A549 (cell line): Measurements from ENCODE around the gene IL3RA. TPM values are rescaled to one million over a fixed set of nuclear protein-coding genes. Genes with fewer than 3 reads are reported as not detected.

ENCODE experiments used
- ATAC-seq, 2 experiments: fragments of 200-7000 bp in 1 of 2; fragments of >200 bp in 1 of 2; cut with Nextera tagmentation in 1 of 2; cut with Tn5 transposase in 1 of 2; 3 replicates each; pipeline versions ENCODE4 v1.8.0 to v1.9.1; 2018 to 2020; ENCODE audit warnings: mild to moderate bottlenecking in 1 of 2, moderate library complexity in 1 of 2
- CTCF ChIA-PET: fragments of 300-600 bp; sonication (Branson Sonifier 250); formaldehyde crosslinking; extraction: SDS; loops from one replicate; lab custom pipeline; 2021; ENCODE audit warnings: antibody characterized with exemption, inconsistent platforms; lab: Yijun Ruan, JAX
- POLR2A ChIA-PET: fragments of 350-600 bp; formaldehyde crosslinking; extraction: SDS; loops from one replicate; lab custom pipeline; 2021; ENCODE audit warnings: antibody characterized with exemption, inconsistent platforms; lab: Yijun Ruan, JAX
- DNase-seq, 2 experiments: peaks; one replicate each; pipeline versions ENCODE4 v3.0.0 to v3.0.0-alpha.2; 2011 to 2016; ENCODE audit warnings: low read depth in 1 of 2, low spot score in 1 of 2
- FAIRE-seq: peaks from 2 replicates; lab custom pipeline; 2011; peaks lifted over from hg19 to GRCh38; lab: Jason Lieb, UNC
- H3K27ac ChIP-seq, 2 experiments: fragments of >200 bp; sonication (Bioruptor Twin); formaldehyde crosslinking; 3 replicates each; pipeline ENCODE4 v1.5.1; 2016 to 2017
- H3K4me1 ChIP-seq: fragments of >200 bp; sonication (Bioruptor Twin); formaldehyde crosslinking; 3 replicates; pipeline ENCODE4 v1.6.1; 2016
- H3K4me2 ChIP-seq: fragments of >200 bp; sonication (Bioruptor Twin); formaldehyde crosslinking; 3 replicates; pipeline ENCODE4 v1.6.1; 2016
- H3K4me3 ChIP-seq: fragments of >200 bp; sonication (Bioruptor Twin); formaldehyde crosslinking; 3 replicates; pipeline ENCODE4 v1.5.1; 2016
- H3K9me3 ChIP-seq: fragments of >200 bp; sonication (Bioruptor Twin); formaldehyde crosslinking; 3 replicates; pipeline ENCODE4 v1.6.1; 2016
- ATOH8 ChIP-seq: fragments of 250-450 bp; sonication (Bioruptor Pico); IDR thresholded peaks from 2 replicates; pipeline ENCODE4 v1.5.0; 2020; ENCODE audit warnings: low read depth, mild to moderate bottlenecking, moderate library complexity
- CBX8 ChIP-seq: fragments of 200-600 bp; sonication (generic); IDR thresholded peaks from 2 replicates; pipeline ENCODE4 v1.6.1; 2016
- CHD2 ChIP-seq: fragments of 150-350 bp; IDR thresholded peaks from 2 replicates; pipeline ENCODE4 v1.6.1; 2014; ENCODE audit warnings: low read length; ENCODE audit not compliant: partially characterized antibody
- E2F6 ChIP-seq: IDR thresholded peaks from 2 replicates; pipeline ENCODE4 v1.6.1; 2012; ENCODE audit warnings: low read depth, borderline replicate concordance
- EHF ChIP-seq: fragments of 250-450 bp; sonication (Bioruptor Pico); IDR thresholded peaks from 2 replicates; pipeline ENCODE4 v1.5.0; 2020; ENCODE audit warnings: mild to moderate bottlenecking
- EP300 ChIP-seq, 2 experiments: fragments of >200 bp; sonication (Bioruptor Twin); formaldehyde crosslinking; IDR thresholded peaks; 2 replicates in 1 of 2; 3 replicates in 1 of 2; pipeline ENCODE4 v1.6.1; 2016 to 2017
- ESRRA ChIP-seq: fragments of 150-350 bp; IDR thresholded peaks from 2 replicates; pipeline ENCODE4 v1.6.1; 2014; ENCODE audit warnings: mild to moderate bottlenecking, low read length, borderline replicate concordance
- FOSL2 ChIP-seq, 2 experiments: fragments of 450-650 bp in 1 of 2; fragments of >200 bp in 1 of 2; sonication (Bioruptor Twin) in 1 of 2; formaldehyde crosslinking; IDR thresholded peaks; 2 replicates each; pipeline versions ENCODE4 v1.5.0 to v1.6.1; 2016 to 2020; ENCODE audit warnings: mild to moderate bottlenecking in 1 of 2, moderate library complexity in 1 of 2
- GATA3 ChIP-seq: IDR thresholded peaks from 2 replicates; pipeline ENCODE4 v1.6.1; 2012; ENCODE audit warnings: borderline replicate concordance
- HEYL ChIP-seq: fragments of 250-450 bp; sonication (Bioruptor Pico); IDR thresholded peaks from 2 replicates; pipeline ENCODE4 v1.8.0; 2021; ENCODE audit warnings: mild to moderate bottlenecking, moderate library complexity
- HMGXB4 ChIP-seq: fragments of 250-450 bp; sonication (Bioruptor Pico); IDR thresholded peaks from 2 replicates; pipeline ENCODE4 v1.5.0; 2021; ENCODE audit warnings: mild to moderate bottlenecking, moderate library complexity, borderline replicate concordance
- HOXA7 ChIP-seq: fragments of 250-450 bp; sonication (Bioruptor Pico); IDR thresholded peaks from 2 replicates; pipeline ENCODE4 v1.5.0; 2020; ENCODE audit warnings: mild to moderate bottlenecking, moderate library complexity
- HOXB5 ChIP-seq: fragments of 250-450 bp; sonication (Bioruptor Pico); IDR thresholded peaks from 2 replicates; pipeline ENCODE4 v1.5.0; 2020; ENCODE audit warnings: mild to moderate bottlenecking, moderate library complexity
- JUNB ChIP-seq: fragments of >200 bp; sonication (Bioruptor Twin); formaldehyde crosslinking; IDR thresholded peaks from 2 replicates; pipeline ENCODE4 v1.6.1; 2016
- KDM5A ChIP-seq: fragments of 200-600 bp; sonication (generic); IDR thresholded peaks from 2 replicates; pipeline ENCODE4 v1.6.1; 2016; ENCODE audit warnings: antibody characterized with exemption, mild to moderate bottlenecking
- MAX ChIP-seq: IDR thresholded peaks from 2 replicates; pipeline ENCODE4 v1.6.1; 2012
- NFE2L2 ChIP-seq: fragments of 150-350 bp; conservative IDR thresholded peaks from 2 replicates; pipeline ENCODE4 v1.6.1; 2014; ENCODE audit warnings: low read length
- NPAS2 ChIP-seq: fragments of 250-450 bp; sonication (Bioruptor Pico); IDR thresholded peaks from 2 replicates; pipeline ENCODE4 v1.8.0; 2022; ENCODE audit warnings: mild to moderate bottlenecking, moderate library complexity, borderline replicate concordance
- NR3C1 ChIP-seq: fragments of >200 bp; sonication (Bioruptor Twin); formaldehyde crosslinking; IDR thresholded peaks from 3 replicates; pipeline ENCODE4 v1.6.1; 2017
- PHF8 ChIP-seq: fragments of 200-600 bp; sonication (generic); IDR thresholded peaks from 2 replicates; pipeline ENCODE4 v1.6.1; 2016; ENCODE audit warnings: low read depth, mild to moderate bottlenecking, antibody characterized with exemption, moderate library complexity, borderline replicate concordance
- POLR2A ChIP-seq: IDR thresholded peaks from 2 replicates; pipeline ENCODE4 v1.6.1; 2012; ENCODE audit warnings: mild to moderate bottlenecking, low read length
- RAD21 ChIP-seq, 2 experiments: fragments of >200 bp in 1 of 2; sonication (Bioruptor Twin) in 1 of 2; formaldehyde crosslinking in 1 of 2; IDR thresholded peaks in 1 of 2; conservative IDR thresholded peaks in 1 of 2; 2 replicates in 1 of 2; 3 replicates in 1 of 2; pipeline ENCODE4 v1.6.1; 2012 to 2018; ENCODE audit warnings: inconsistent platforms in 1 of 2
- RARB ChIP-seq: fragments of 250-450 bp; sonication (Bioruptor Pico); IDR thresholded peaks from 2 replicates; pipeline ENCODE4 v1.8.0; 2021; ENCODE audit warnings: mild to moderate bottlenecking, moderate library complexity
- SREBF2 ChIP-seq: fragments of 450-650 bp; IDR thresholded peaks from 2 replicates; pipeline ENCODE4 v1.6.1; 2014; ENCODE audit warnings: mild to moderate bottlenecking, moderate library complexity
- TFCP2L1 ChIP-seq: fragments of 250-450 bp; sonication (Bioruptor Pico); IDR thresholded peaks from 2 replicates; pipeline ENCODE4 v1.5.0; 2021; ENCODE audit warnings: mild to moderate bottlenecking
- ZNF302 ChIP-seq: fragments of 250-450 bp; sonication (Bioruptor Pico); IDR thresholded peaks from 2 replicates; pipeline ENCODE4 v1.9.0; 2021; ENCODE audit warnings: inconsistent platforms, mild to moderate bottlenecking, moderate library complexity
- WGBS: methylation state at CpG from one replicate; pipeline ENCODE4 v1.1.6; 2017; ENCODE audit errors: missing lambda C conversion rate; 5-methylcytosine and 5-hydroxymethylcytosine counted together
- polyA plus RNA-seq, 4 experiments: library from polyadenylated mRNA; depleted of rRNA in 3 of 4; stranded (reverse); fragments of >200 nt; fragmentation: RNase III in 1 of 4; extraction: RNeasy Plus Mini Kit Qiagen cat#74134 plus additional on column Dnase treatment in 1 of 4; gene quantifications; 2 replicates in 3 of 4; 3 replicates in 1 of 4; pipeline ENCODE4 v1.2.3, GENCODE V29; 2011 to 2017

Gene IL3RA
- polyA plus RNA-seq, 2 of the 4 experiments (the other 2 are of a cell fraction): 0.31 TPM; not detected in 1

DNA sequence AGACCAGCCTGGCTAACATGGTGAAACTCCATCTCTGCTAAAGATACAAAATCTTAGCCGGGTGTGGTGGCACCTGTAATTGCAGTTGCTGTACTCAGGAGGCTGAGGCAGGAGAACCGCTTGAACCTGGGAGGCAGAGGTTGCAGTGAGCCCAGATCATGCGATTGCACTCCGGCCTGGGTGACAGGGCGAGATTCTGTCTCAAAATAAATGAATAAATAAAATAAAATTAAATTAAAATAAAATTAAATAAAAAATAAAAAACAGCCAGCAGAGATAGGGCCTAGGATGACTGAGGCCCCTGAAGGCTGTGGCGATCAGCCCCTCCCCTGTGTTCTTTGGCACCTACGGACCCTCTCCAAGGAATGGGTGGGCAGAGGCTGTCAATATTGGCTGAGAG lies 22.8 kb upstream of the IL3RA start:
- ATAC-seq (no peak), FAIRE-seq (no peak)
- Histone ChIP-seq H3K27ac (no peak overlapping the region), H3K9me3 (no peaks in the 10 kb centered on the region), H3K4me1 (no peaks in the 10 kb centered on the region), H3K4me3 (no peak overlapping the region), H3K4me2 (no peak overlapping the region)
- ChIA-PET POLR2A (no interaction called here), CTCF (no interaction called here)
- 91% methylated on average over 7 of the region's 7 CpGs for WGBS
- no peak for TF ChIP-seq E2F6
- TF ChIP-seq ESRRA: no peak
- no peak for TF ChIP-seq CHD2
- TF ChIP-seq NPAS2 (CRISPR knock-in tag): no peak
- TF ChIP-seq PHF8: no peak
- TF ChIP-seq GATA3: no peak
- no peak for TF ChIP-seq FOSL2 (IDR thresholded peaks at IDR 0.05)
- TF ChIP-seq FOSL2 (CRISPR knock-in tag; IDR thresholded peaks at IDR 0.05): no peak
- no peak for TF ChIP-seq JUNB
- TF ChIP-seq, all 56 proteins: peak for 0
- no peak for DNase-seq

GRCh38 chrX:1316527-1316926 lies 20.1 kb upstream of the IL3RA start:
- TF ChIP-seq EHF (CRISPR knock-in tag): no peak
- no peak for TF ChIP-seq HMGXB4 (CRISPR knock-in tag)
- TF ChIP-seq KDM5A: no peak
- TF ChIP-seq HOXA7 (CRISPR knock-in tag): no peak
- TF ChIP-seq RAD21 (conservative IDR thresholded peaks at IDR 0.05 in 1 of 2, IDR thresholded peaks at IDR 0.05 in 1 of 2): no peak
- TF ChIP-seq POLR2A: no peak
- no peak for TF ChIP-seq ESRRA
- no peak for TF ChIP-seq MAX
- TF ChIP-seq E2F6: no peak
- no peak for TF ChIP-seq RARB (CRISPR knock-in tag)
- no peak for TF ChIP-seq NR3C1
- no peak for TF ChIP-seq TFCP2L1
- no peak for TF ChIP-seq HOXB5 (CRISPR knock-in tag)
- no peak for TF ChIP-seq ATOH8 (CRISPR knock-in tag)
- TF ChIP-seq ZNF302: no peak
- no peak for TF ChIP-seq EP300 (IDR thresholded peaks at IDR 0.05)
- no peak for TF ChIP-seq SREBF2
- TF ChIP-seq CBX8: no peak
- no peak for TF ChIP-seq HEYL (CRISPR knock-in tag)
- TF ChIP-seq NFE2L2: no peak
- TF ChIP-seq, all 56 proteins: peak for 0
- DNase-seq (no peak), FAIRE-seq (no peak), ATAC-seq (peak; percentile 52 to 68; a peak in 5 of 6 replicates)
- Histone ChIP-seq H3K9me3 (no peaks in the 10 kb centered on the region), H3K4me2 (no peak overlapping the region), H3K27ac (no peak overlapping the region), H3K4me1 (no peaks in the 10 kb centered on the region), H3K4me3 (no peak overlapping the region)
- WGBS: 36% methylated on average over 18 of the region's 18 CpGs
- ChIA-PET CTCF (no interaction called here), POLR2A (no interaction called here)
